NCI-H146 treated with DMSO at 0.1 percent for 48 hours (cell line): ENCODE measurements around the gene PCYT1B.
"Not testable (repeated sequence)": the region's sequence is repeated elsewhere in the genome, so short reads cannot be mapped to it uniquely, and the experiment has no call there.

Experiments
- DNase-seq: peaks from one replicate; lab custom pipeline; 2025; ENCODE audit not compliant: unreplicated experiment; lab: John Stamatoyannopoulos, UW

Gene PCYT1B

GRCh38 chrX:24647257-24648058 is at the start of gene PCYT1B:
Gene PCYT1B (minus strand): TSS chrX:24647347. CDS start chrX:24647105, 242 bp downstream.
- peak; percentile 83 for DNase-seq

- no peak for DNase-seq
These were observed 49.1 kb upstream of the PCYT1B start for GRCh38 chrX:24696294-24696693.

GRCh38 chrX:24694825-24695224 is 47.7 kb upstream of the PCYT1B start:
- no peak for DNase-seq

GRCh38 chrX:24693453-24694202 is 46.5 kb upstream of the PCYT1B start, which contains the start of gene POLA1:
Gene POLA1 (plus strand): TSS chrX:24693918. CDS start chrX:24693962, 44 bp downstream.
- peak; percentile 92 for DNase-seq

GRCh38 chrX:24692305-24692704 is 45.2 kb upstream of the PCYT1B start:
- DNase-seq: no peak

- DNase-seq: no peak
These were observed 36.9 kb upstream of the PCYT1B start for GRCh38 chrX:24684048-24684447.

GRCh38 chrX:24682739-24683432 is 35.7 kb upstream of the PCYT1B start:
- DNase-seq: no peak

GRCh38 chrX:24676403-24677024 is 29.4 kb upstream of the PCYT1B start:
- no peak for DNase-seq

GRCh38 chrX:24673424-24673823 is 26.3 kb upstream of the PCYT1B start:
- no peak for DNase-seq

GRCh38 chrX:24672701-24673190 is 25.6 kb upstream of the PCYT1B start:
- DNase-seq: no peak

GRCh38 chrX:24668111-24668510 is 21.0 kb upstream of the PCYT1B start:
- no peak for DNase-seq

- DNase-seq: no peak
These were observed 15.2 kb upstream of the PCYT1B start for GRCh38 chrX:24662352-24662751.

GRCh38 chrX:24661292-24661691 is 14.1 kb upstream of the PCYT1B start:
- DNase-seq: no peak

GRCh38 chrX:24659646-24660045 is 12.5 kb upstream of the PCYT1B start:
- DNase-seq: no peak

- no peak for DNase-seq
These were observed 12.0 kb upstream of the PCYT1B start for GRCh38 chrX:24659106-24659505.

- no peak for DNase-seq
These were observed 11.3 kb upstream of the PCYT1B start for GRCh38 chrX:24658421-24658820.

- peak; percentile 2 for DNase-seq
These were observed 10.7 kb upstream of the PCYT1B start for GRCh38 chrX:24657671-24658386.

GRCh38 chrX:24655679-24656078 is 8.5 kb upstream of the PCYT1B start:
- not testable (repeated sequence) for DNase-seq

- DNase-seq: no peak
These were observed 4.6 kb upstream of the PCYT1B start for GRCh38 chrX:24651783-24652182.

- DNase-seq: no peak
These were observed 1.3 kb upstream of the PCYT1B start for GRCh38 chrX:24648495-24648894.
